Thoracic aorta (tissue), 2 donors: ENCODE measurements around the gene TIMP2. TPM values are rescaled to one million over a fixed set of nuclear protein-coding genes. Genes with fewer than 3 reads are reported as not detected.

Source experiments
- ATAC-seq: fragments of 150-250 bp; one replicate; pipeline ENCODE4 v1.8.0; 2017; ENCODE audit warnings: low read depth; ENCODE audit not compliant: insufficient number of reproducible peaks, low FRiP score
- DNase-seq: peaks from one replicate; pipeline ENCODE4 v3.0.0-alpha.2; 2020; ENCODE audit warnings: low spot score
- H3K27ac ChIP-seq, 2 donors: fragments of 200-600 bp; sonication (generic); 1 replicate in 1 of 2; 2 replicates in 1 of 2; pipeline ENCODE4 v1.5.1; 2016; ENCODE audit warnings: mild to moderate bottlenecking in 2 of 2, moderate library complexity in 2 of 2
- H3K27me3 ChIP-seq: fragments of 200-600 bp; sonication (generic); replicated peaks from 2 replicates; pipeline ENCODE4 v1.6.0; 2016; ENCODE audit warnings: mild to moderate bottlenecking; ENCODE audit not compliant: insufficient read depth
- H3K36me3 ChIP-seq: fragments of 200-600 bp; sonication (generic); one replicate; pipeline ENCODE4 v1.5.1; 2016
- H3K4me1 ChIP-seq, 2 donors: fragments of 200-600 bp; sonication (generic); 1 replicate in 1 of 2; 2 replicates in 1 of 2; pipeline versions ENCODE4 v1.5.1 to v1.6.0; 2016; ENCODE audit warnings: low read depth in 2 of 2, mild to moderate bottlenecking in 1 of 2; ENCODE audit not compliant: control insufficient read depth in 1 of 2
- H3K4me3 ChIP-seq: fragments of 200-600 bp; sonication (generic); 2 replicates; pipeline ENCODE4 v1.5.1; 2016; ENCODE audit warnings: mild to moderate bottlenecking
- H3K9me3 ChIP-seq: fragments of 200-600 bp; sonication (generic); 2 replicates; pipeline ENCODE4 v1.5.1; 2016
- total RNA-seq, 2 donors: library from RNA; depleted of rRNA; stranded (reverse); fragments of >200 nt; gene quantifications; one replicate each; pipeline versions ENCODE4 v1.1.0 to v1.2.3, GENCODE V29; 2016
- TF ChIP-seq, protein P1 (sequence below): fragments of 200-600 bp; sonication (generic); IDR thresholded peaks from one replicate; pipeline ENCODE4 v1.5.1; 2019; ENCODE audit warnings: antibody characterized with exemption

Gene TIMP2
- total RNA-seq, 2 donors from 2014 or later = 475 to 619 TPM

DNA sequence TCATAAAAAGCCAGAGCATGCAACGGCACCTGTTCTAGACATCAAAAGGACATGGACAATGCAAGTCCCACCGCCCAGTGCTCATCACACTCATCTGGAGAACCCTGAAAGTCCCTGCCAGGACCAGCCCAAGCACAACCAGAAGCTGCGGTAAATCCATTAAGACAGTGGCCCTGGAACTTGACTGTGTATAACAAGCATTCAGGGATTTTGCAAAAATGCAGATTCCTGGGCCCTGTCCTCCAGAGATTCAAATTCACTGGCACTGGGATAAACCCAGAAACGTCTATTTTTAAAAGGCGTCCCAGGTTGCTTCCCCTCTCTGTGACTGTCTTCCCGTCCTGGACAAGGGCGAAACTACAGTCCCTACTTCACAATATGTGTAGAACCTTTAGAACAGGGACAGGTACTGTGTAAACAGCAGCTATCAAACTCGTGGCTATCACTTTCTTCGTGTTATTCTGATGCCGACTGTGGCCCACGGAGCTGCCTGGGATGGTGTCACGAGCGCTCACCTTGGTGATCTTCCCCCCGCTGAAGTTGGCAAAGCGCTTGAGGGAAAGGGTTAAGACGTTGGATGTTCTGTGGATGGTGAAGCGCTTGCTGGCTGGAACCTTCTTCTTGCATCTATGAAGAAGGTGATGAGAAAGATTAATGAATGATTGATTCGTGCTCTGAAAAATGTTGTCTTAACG, 106.9 kb downstream of the TIMP2 start:
- no peaks in the 10 kb centered on the region for H3K9me3 ChIP-seq
- peaks cover 55% of the 10 kb centered on the region for H3K36me3 ChIP-seq
- no peak overlapping the region for H3K4me3 ChIP-seq
- H3K27ac ChIP-seq = no peak overlapping the region
- TF ChIP-seq, protein P1, sequence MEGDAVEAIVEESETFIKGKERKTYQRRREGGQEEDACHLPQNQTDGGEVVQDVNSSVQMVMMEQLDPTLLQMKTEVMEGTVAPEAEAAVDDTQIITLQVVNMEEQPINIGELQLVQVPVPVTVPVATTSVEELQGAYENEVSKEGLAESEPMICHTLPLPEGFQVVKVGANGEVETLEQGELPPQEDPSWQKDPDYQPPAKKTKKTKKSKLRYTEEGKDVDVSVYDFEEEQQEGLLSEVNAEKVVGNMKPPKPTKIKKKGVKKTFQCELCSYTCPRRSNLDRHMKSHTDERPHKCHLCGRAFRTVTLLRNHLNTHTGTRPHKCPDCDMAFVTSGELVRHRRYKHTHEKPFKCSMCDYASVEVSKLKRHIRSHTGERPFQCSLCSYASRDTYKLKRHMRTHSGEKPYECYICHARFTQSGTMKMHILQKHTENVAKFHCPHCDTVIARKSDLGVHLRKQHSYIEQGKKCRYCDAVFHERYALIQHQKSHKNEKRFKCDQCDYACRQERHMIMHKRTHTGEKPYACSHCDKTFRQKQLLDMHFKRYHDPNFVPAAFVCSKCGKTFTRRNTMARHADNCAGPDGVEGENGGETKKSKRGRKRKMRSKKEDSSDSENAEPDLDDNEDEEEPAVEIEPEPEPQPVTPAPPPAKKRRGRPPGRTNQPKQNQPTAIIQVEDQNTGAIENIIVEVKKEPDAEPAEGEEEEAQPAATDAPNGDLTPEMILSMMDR = no peak
- ATAC-seq (no peak), DNase-seq (no peak)
- no peaks in the 10 kb centered on the region for H3K4me1 ChIP-seq
- H3K27me3 ChIP-seq = no peaks in the 10 kb centered on the region

DNA sequence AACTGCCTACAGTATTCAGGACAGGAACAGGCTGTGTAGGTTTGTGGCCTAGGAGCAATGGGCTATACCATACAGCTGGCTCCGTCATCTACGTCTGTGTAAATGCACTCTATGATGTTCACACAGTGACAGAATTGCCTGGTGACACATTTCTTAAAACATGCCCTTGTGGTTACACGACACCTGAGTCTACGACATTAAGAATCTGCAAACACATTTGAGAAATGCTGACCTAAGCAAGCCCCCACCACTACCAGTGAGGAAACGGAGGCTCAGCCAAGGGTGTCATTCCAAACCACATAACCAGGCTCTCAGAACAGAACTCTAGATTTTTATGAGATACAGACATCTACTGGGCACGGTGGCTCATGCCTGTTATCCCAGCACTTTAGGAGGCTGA, 108.1 kb downstream of the TIMP2 start:
- ATAC-seq (no peak), DNase-seq (no peak)
- no peaks in the 10 kb centered on the region for H3K27me3 ChIP-seq
- no peaks in the 10 kb centered on the region for H3K9me3 ChIP-seq
- H3K4me1 ChIP-seq = no peaks in the 10 kb centered on the region
- H3K27ac ChIP-seq = no peak overlapping the region
- H3K36me3 ChIP-seq = peaks cover 62% of the 10 kb centered on the region
- no peak overlapping the region for H3K4me3 ChIP-seq
- TF ChIP-seq, protein P1 = no peak

DNA sequence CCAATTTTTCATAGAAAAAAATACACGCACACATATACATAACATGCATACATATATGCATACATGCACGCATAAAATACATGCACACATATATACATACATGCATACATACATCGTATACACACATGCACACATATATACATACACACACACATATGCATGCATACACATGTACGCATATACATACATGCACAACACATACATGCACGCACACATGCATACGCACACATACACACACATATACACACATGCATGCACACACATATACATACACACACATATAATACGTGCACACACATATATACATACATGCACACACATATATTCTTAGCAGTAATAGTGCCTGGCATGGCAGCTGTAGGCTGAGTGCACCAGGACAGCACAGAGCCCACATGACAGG, 109.5 kb downstream of the TIMP2 start:
- ATAC-seq (no peak), DNase-seq (no peak)
- Histone ChIP-seq H3K36me3 (peaks cover 69% of the 10 kb centered on the region), H3K4me3 (no peak overlapping the region), H3K27ac (no peak overlapping the region), H3K4me1 (no peaks in the 10 kb centered on the region), H3K27me3 (no peaks in the 10 kb centered on the region), H3K9me3 (no peaks in the 10 kb centered on the region)
- TF ChIP-seq, protein P1 = no peak

DNA sequence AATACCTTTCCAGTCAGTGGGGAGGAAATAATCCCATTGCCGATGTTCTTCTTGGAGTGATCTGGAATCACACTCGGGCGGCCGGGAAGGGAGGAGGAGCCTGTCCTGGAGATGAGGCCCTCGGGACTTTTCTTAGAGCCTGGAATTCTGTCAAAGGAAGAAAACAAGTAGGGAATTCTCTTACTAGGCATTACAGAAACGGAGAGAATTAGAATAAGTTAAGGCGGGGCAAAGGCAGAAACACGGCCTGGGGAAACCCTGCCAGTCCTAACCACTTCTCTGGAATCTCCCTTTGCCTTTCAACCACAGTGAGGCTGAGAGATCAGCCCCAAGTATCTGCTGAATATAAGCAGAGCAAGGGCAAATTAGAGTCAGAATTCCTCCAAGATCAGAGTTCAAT, 112.3 kb downstream of the TIMP2 start:
- no peak overlapping the region for H3K4me3 ChIP-seq
- H3K36me3 ChIP-seq = peaks cover 63% of the 10 kb centered on the region
- TF ChIP-seq, protein P1 = no peak
- H3K27ac ChIP-seq = no peak overlapping the region
- H3K27me3 ChIP-seq = no peaks in the 10 kb centered on the region
- ATAC-seq = no peak
- DNase-seq = no peak
- H3K9me3 ChIP-seq = no peaks in the 10 kb centered on the region
- H3K4me1 ChIP-seq = no peaks in the 10 kb centered on the region

DNA sequence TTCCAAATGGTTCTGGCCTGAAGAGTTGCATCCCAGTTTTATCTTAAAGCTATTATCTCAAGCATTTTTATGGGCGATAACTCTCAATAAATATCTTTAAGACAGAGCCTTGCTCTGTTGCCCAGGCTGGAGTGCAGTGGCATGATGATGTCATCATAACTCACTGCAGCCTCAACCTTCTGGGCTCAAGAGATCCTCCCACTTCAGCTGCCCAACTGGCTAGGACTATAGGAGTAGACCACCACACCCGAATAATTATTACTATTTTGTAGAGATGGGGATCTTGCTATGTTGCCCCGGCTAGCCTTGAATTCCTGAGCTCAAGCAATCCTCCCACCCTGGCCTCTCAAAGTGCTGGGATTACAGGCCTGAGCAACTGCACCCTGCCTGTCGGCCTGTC, 117.0 kb downstream of the TIMP2 start:
- TF ChIP-seq, protein P1 = no peak
- Histone ChIP-seq H3K27me3 (no peaks in the 10 kb centered on the region), H3K4me1 (no peaks in the 10 kb centered on the region), H3K9me3 (no peaks in the 10 kb centered on the region), H3K4me3 (no peak overlapping the region), H3K27ac (no peak overlapping the region), H3K36me3 (peaks cover 65% of the 10 kb centered on the region)
- DNase-seq = no peak
- ATAC-seq = no peak
